WTC11 (cell line): ENCODE measurements around the gene SHMT1.

ENCODE experiments used
- CREB1 ChIP-seq: sonication (generic); formaldehyde crosslinking; IDR thresholded peaks from 2 replicates; pipeline ENCODE4 v1.8.0; 2023; ENCODE audit warnings: mild to moderate bottlenecking, missing genetic modification reagents
- ELF4 ChIP-seq: sonication (generic); formaldehyde crosslinking; IDR thresholded peaks from 2 replicates; pipeline ENCODE4 v1.8.1; 2022; ENCODE audit warnings: low read depth, mild to moderate bottlenecking, moderate library complexity, missing genetic modification reagents
- FOXK1 ChIP-seq: sonication (generic); formaldehyde crosslinking; IDR thresholded peaks from 2 replicates; pipeline ENCODE4 v1.8.0; 2022; ENCODE audit warnings: mild to moderate bottlenecking, moderate library complexity, missing genetic modification reagents
- FOXP1 ChIP-seq: sonication (generic); formaldehyde crosslinking; IDR thresholded peaks from 2 replicates; pipeline ENCODE4 v1.8.0; 2022; ENCODE audit warnings: missing genetic modification reagents, mild to moderate bottlenecking, moderate library complexity, borderline replicate concordance
- GABPB1 ChIP-seq: sonication (generic); formaldehyde crosslinking; IDR thresholded peaks from 2 replicates; pipeline ENCODE4 v1.8.1; 2023; ENCODE audit warnings: mild to moderate bottlenecking, missing genetic modification reagents
- KAT7 ChIP-seq: sonication (generic); formaldehyde crosslinking; IDR thresholded peaks from 2 replicates; pipeline ENCODE4 v1.8.1; 2023; ENCODE audit warnings: missing genetic modification reagents, mild to moderate bottlenecking, borderline replicate concordance
- ZNF138 ChIP-seq: sonication (generic); formaldehyde crosslinking; conservative IDR thresholded peaks from 2 replicates; pipeline ENCODE4 v1.8.1; 2022; ENCODE audit warnings: mild to moderate bottlenecking, moderate library complexity, missing genetic modification reagents
- ZNF396 ChIP-seq: fragments of 250-450 bp; sonication (Bioruptor Pico); IDR thresholded peaks from 2 replicates; pipeline ENCODE4 v1.8.0; 2021; ENCODE audit warnings: mild to moderate bottlenecking, moderate library complexity, borderline replicate concordance
- TF ChIP-seq, protein P1 (sequence below): fragments of 200-600 bp; IDR thresholded peaks from 2 replicates; pipeline ENCODE4 v1.8.0; 2022; ENCODE audit warnings: antibody characterized with exemption
- TF ChIP-seq, protein P2 (sequence below): sonication (generic); formaldehyde crosslinking; IDR thresholded peaks from 2 replicates; pipeline ENCODE4 v1.8.1; 2023; ENCODE audit warnings: mild to moderate bottlenecking, missing genetic modification reagents, borderline replicate concordance
- TF ChIP-seq, protein P3 (sequence below): sonication (generic); formaldehyde crosslinking; IDR thresholded peaks from 2 replicates; pipeline ENCODE4 v1.8.1; 2022; ENCODE audit warnings: low read depth, missing genetic modification reagents, borderline replicate concordance
- TF ChIP-seq, protein P4 (sequence below): sonication (generic); formaldehyde crosslinking; IDR thresholded peaks from 2 replicates; pipeline ENCODE4 v1.8.0; 2022; ENCODE audit warnings: mild to moderate bottlenecking, missing genetic modification reagents
- TF ChIP-seq, protein P5 (sequence below): sonication (generic); formaldehyde crosslinking; IDR thresholded peaks from 2 replicates; pipeline ENCODE4 v1.8.1; 2023; ENCODE audit warnings: mild to moderate bottlenecking, missing genetic modification reagents

DNA sequence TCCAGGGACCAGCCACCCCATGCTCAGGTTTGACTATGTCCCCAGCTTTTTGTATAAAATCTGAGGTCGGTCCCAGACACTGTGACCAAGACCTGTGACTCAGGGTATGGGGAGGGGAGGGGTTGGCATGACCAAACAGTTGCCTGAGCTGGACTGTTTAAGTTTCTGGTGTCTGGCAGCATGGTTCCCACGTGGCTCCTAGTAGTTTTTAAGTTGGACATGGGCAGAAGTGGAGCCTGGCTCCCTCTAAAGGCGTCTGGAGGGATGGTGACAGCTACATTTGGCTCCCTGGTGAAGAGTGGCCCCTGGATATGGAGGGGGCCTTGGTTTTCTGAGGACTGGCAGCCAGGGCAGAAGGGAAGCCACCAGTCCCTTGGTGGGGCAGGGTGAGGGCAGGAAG lies 40.3 kb downstream of the SHMT1 start:
- TF ChIP-seq, protein P1, sequence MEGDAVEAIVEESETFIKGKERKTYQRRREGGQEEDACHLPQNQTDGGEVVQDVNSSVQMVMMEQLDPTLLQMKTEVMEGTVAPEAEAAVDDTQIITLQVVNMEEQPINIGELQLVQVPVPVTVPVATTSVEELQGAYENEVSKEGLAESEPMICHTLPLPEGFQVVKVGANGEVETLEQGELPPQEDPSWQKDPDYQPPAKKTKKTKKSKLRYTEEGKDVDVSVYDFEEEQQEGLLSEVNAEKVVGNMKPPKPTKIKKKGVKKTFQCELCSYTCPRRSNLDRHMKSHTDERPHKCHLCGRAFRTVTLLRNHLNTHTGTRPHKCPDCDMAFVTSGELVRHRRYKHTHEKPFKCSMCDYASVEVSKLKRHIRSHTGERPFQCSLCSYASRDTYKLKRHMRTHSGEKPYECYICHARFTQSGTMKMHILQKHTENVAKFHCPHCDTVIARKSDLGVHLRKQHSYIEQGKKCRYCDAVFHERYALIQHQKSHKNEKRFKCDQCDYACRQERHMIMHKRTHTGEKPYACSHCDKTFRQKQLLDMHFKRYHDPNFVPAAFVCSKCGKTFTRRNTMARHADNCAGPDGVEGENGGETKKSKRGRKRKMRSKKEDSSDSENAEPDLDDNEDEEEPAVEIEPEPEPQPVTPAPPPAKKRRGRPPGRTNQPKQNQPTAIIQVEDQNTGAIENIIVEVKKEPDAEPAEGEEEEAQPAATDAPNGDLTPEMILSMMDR: no peak
- TF ChIP-seq, protein P2, sequence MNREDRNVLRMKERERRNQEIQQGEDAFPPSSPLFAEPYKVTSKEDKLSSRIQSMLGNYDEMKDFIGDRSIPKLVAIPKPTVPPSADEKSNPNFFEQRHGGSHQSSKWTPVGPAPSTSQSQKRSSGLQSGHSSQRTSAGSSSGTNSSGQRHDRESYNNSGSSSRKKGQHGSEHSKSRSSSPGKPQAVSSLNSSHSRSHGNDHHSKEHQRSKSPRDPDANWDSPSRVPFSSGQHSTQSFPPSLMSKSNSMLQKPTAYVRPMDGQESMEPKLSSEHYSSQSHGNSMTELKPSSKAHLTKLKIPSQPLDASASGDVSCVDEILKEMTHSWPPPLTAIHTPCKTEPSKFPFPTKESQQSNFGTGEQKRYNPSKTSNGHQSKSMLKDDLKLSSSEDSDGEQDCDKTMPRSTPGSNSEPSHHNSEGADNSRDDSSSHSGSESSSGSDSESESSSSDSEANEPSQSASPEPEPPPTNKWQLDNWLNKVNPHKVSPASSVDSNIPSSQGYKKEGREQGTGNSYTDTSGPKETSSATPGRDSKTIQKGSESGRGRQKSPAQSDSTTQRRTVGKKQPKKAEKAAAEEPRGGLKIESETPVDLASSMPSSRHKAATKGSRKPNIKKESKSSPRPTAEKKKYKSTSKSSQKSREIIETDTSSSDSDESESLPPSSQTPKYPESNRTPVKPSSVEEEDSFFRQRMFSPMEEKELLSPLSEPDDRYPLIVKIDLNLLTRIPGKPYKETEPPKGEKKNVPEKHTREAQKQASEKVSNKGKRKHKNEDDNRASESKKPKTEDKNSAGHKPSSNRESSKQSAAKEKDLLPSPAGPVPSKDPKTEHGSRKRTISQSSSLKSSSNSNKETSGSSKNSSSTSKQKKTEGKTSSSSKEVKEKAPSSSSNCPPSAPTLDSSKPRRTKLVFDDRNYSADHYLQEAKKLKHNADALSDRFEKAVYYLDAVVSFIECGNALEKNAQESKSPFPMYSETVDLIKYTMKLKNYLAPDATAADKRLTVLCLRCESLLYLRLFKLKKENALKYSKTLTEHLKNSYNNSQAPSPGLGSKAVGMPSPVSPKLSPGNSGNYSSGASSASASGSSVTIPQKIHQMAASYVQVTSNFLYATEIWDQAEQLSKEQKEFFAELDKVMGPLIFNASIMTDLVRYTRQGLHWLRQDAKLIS: no peak
- TF ChIP-seq ZNF396 (no peak), CREB1 (no peak), FOXK1 (CRISPR knock-in tag) (no peak), FOXP1 (CRISPR knock-in tag) (no peak), KAT7 (no peak), ELF4 (CRISPR knock-in tag) (no peak), ZNF138 (CRISPR knock-in tag) (no peak), GABPB1 (CRISPR knock-in tag) (no peak)
- TF ChIP-seq, protein P3, sequence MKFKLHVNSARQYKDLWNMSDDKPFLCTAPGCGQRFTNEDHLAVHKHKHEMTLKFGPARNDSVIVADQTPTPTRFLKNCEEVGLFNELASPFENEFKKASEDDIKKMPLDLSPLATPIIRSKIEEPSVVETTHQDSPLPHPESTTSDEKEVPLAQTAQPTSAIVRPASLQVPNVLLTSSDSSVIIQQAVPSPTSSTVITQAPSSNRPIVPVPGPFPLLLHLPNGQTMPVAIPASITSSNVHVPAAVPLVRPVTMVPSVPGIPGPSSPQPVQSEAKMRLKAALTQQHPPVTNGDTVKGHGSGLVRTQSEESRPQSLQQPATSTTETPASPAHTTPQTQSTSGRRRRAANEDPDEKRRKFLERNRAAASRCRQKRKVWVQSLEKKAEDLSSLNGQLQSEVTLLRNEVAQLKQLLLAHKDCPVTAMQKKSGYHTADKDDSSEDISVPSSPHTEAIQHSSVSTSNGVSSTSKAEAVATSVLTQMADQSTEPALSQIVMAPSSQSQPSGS (CRISPR knock-in tag): no peak
- TF ChIP-seq, protein P4, sequence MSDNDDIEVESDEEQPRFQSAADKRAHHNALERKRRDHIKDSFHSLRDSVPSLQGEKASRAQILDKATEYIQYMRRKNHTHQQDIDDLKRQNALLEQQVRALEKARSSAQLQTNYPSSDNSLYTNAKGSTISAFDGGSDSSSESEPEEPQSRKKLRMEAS (CRISPR knock-in tag): no peak
- TF ChIP-seq, protein P5, sequence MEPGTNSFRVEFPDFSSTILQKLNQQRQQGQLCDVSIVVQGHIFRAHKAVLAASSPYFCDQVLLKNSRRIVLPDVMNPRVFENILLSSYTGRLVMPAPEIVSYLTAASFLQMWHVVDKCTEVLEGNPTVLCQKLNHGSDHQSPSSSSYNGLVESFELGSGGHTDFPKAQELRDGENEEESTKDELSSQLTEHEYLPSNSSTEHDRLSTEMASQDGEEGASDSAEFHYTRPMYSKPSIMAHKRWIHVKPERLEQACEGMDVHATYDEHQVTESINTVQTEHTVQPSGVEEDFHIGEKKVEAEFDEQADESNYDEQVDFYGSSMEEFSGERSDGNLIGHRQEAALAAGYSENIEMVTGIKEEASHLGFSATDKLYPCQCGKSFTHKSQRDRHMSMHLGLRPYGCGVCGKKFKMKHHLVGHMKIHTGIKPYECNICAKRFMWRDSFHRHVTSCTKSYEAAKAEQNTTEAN (CRISPR knock-in tag): no peak
